Uterus (tissue), 4 donors: ENCODE results near the gene ABCB10. TPM values are rescaled to one million over a fixed set of nuclear protein-coding genes. Genes with fewer than 3 reads are reported as not detected.

Experiments
- DNase-seq, 2 donors: peaks; one replicate each; pipeline ENCODE4 v3.0.0-alpha.2; 2019 to 2020
- H3K27ac ChIP-seq, 2 donors: fragments of 200-600 bp; sonication (generic); 1 replicate in 1 of 2; 2 replicates in 1 of 2; pipeline ENCODE4 v1.5.1; 2016 to 2018
- H3K27me3 ChIP-seq, 2 donors: fragments of 200-600 bp; sonication (generic); one replicate each; pipeline ENCODE4 v1.5.1; 2018 to 2019; ENCODE audit warnings: control low read depth in 1 of 2
- H3K36me3 ChIP-seq, 2 donors: fragments of 200-600 bp; sonication (generic); one replicate each; pipeline ENCODE4 v1.5.1; 2019; ENCODE audit warnings: control low read depth in 1 of 2
- H3K4me1 ChIP-seq, 2 donors: fragments of 200-600 bp; sonication (generic); one replicate each; pipeline ENCODE4 v1.5.1; 2018 to 2019; ENCODE audit warnings: control low read depth in 1 of 2
- H3K4me3 ChIP-seq, 2 donors: fragments of 200-600 bp; sonication (generic); 1 replicate in 1 of 2; 2 replicates in 1 of 2; pipeline ENCODE4 v1.5.1; 2018 to 2019; ENCODE audit warnings: mild to moderate bottlenecking in 1 of 2
- H3K9me3 ChIP-seq, 2 donors: fragments of 200-600 bp; sonication (generic); one replicate each; pipeline ENCODE4 v1.5.1; 2019; ENCODE audit warnings: control low read depth in 1 of 2
- POLR2A ChIP-seq, 2 donors: fragments of 450-650 bp; IDR thresholded peaks; one replicate each; pipeline ENCODE4 v1.6.1; 2016; ENCODE audit warnings: antibody characterized with exemption in 2 of 2, mild to moderate bottlenecking in 1 of 2, moderate library complexity in 1 of 2
- intact Hi-C: fragments of 100-400 bp; cut with DNase I; formaldehyde crosslinking; loops from one replicate; pipeline ENCODE4 v1.15.1; 2023; ENCODE audit warnings: low total_unique reads
- total RNA-seq, 4 donors: library from RNA; depleted of rRNA in 3 of 4; stranded (reverse); fragments of >200 nt in 3 of 4; gene quantifications; one replicate each; pipeline versions ENCODE4 v1.1.0 to v1.2.4, GENCODE V29; 2014 to 2023
- TF ChIP-seq, protein P1 (sequence below), 4 experiments: fragments of 200-600 bp in 2 of 4; fragments of 450-650 bp in 2 of 4; sonication (generic) in 2 of 4; IDR thresholded peaks; one replicate each; pipeline ENCODE4 v1.5.1; 2016 to 2019; ENCODE audit warnings: antibody characterized with exemption in 4 of 4, mild to moderate bottlenecking in 2 of 4, moderate library complexity in 1 of 4
- donor health status: DM: yes; HTN: yes; CAD: no.

Gene ABCB10
- total RNA-seq, 4 donors from 2014 or later = 4.7 to 26.8 (median 15.4) TPM

DNA sequence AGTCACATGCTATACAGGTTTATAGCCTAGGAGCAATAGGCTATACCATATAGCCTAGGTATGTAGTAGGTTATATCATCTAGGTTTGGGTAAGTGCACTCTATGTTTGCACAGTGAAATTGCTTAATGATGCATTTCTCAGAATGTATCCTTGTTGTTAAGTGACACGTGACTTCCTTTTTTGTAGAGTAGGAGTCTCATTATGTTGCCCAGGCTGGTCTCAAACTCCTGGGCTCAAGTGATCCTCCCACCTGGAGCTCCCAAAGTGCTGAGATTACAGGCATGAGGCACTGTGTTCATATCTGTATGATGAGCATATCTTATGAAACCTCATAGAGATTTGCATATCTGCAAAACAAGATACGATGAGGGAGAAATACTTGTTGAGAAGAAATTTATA lies 13.8 kb upstream of the ABCB10 start:
- H3K4me3 ChIP-seq = no peak overlapping the region
- TF ChIP-seq, protein P1, sequence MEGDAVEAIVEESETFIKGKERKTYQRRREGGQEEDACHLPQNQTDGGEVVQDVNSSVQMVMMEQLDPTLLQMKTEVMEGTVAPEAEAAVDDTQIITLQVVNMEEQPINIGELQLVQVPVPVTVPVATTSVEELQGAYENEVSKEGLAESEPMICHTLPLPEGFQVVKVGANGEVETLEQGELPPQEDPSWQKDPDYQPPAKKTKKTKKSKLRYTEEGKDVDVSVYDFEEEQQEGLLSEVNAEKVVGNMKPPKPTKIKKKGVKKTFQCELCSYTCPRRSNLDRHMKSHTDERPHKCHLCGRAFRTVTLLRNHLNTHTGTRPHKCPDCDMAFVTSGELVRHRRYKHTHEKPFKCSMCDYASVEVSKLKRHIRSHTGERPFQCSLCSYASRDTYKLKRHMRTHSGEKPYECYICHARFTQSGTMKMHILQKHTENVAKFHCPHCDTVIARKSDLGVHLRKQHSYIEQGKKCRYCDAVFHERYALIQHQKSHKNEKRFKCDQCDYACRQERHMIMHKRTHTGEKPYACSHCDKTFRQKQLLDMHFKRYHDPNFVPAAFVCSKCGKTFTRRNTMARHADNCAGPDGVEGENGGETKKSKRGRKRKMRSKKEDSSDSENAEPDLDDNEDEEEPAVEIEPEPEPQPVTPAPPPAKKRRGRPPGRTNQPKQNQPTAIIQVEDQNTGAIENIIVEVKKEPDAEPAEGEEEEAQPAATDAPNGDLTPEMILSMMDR (IDR thresholded peaks at IDR 0.05) = no peak
- TF ChIP-seq POLR2A (IDR thresholded peaks at IDR 0.05) = no peak
- no peaks in the 10 kb centered on the region for H3K36me3 ChIP-seq
- DNase-seq = no peak
- no peaks in the 10 kb centered on the region for H3K27me3 ChIP-seq
- H3K4me1 ChIP-seq = no peaks in the 10 kb centered on the region
- intact Hi-C loops = no loop called here
- H3K9me3 ChIP-seq = no peaks in the 10 kb centered on the region
- H3K27ac ChIP-seq = no peak overlapping the region

DNA sequence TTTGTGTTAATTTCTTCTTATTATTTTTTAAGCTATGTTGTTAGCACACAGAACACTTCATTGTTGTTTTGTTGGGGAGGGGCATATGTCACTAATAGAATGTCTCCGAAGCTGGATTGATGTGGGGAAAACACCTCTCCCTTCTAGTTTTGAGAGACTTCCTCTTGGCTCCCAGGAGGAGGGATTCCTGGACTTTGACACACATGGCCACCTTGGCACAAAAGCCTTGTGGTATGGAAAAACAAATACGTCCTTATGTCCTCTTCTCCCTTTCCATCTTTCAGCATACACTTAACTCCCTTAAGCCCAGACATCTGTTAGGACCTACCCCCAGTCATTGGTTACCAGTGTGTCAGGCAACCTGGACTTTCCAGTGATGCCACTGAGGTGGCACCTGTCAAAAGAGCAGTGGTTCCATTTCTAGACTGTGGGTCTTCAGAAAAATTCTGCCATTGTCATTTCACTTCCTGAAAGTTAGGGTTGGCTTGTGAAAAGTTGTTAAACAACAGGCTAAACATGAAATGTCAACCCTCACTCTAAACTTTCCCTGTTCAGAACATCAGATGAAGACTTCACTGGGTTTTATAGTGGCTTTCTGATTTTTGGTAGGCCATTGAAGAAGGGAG lies 12.5 kb upstream of the ABCB10 start:
- DNase-seq = no peak
- intact Hi-C loops = no loop called here
- Histone ChIP-seq H3K36me3 (no peaks in the 10 kb centered on the region), H3K4me1 (no peaks in the 10 kb centered on the region), H3K9me3 (no peaks in the 10 kb centered on the region), H3K27ac (no peak overlapping the region), H3K4me3 (no peak overlapping the region), H3K27me3 (no peaks in the 10 kb centered on the region)
- TF ChIP-seq, protein P1 (IDR thresholded peaks at IDR 0.05) = no peak
- TF ChIP-seq POLR2A (IDR thresholded peaks at IDR 0.05) = no peak

DNA sequence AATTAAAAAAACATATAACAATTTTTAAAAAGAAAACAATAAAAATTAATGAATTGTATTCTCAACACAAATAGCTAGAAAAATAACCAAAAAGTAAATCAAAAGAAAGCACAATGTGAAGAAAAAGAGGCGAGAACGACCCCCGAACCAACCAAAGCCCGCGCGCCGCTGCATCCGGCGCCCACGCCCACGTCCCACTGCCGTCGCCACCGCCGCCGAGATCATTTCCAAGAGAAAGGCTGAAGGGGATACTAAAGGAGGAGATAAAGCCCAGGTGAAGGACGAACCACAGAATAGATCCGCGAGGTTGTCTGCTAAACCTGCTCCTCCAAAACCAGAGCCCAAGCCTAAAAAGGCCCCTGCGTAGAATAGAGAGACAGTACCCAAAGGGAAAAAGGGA lies 11.8 kb upstream of the ABCB10 start:
- H3K4me3 ChIP-seq = no peak overlapping the region
- DNase-seq = no peak
- H3K4me1 ChIP-seq = no peaks in the 10 kb centered on the region
- no peaks in the 10 kb centered on the region for H3K9me3 ChIP-seq
- no peak overlapping the region for H3K27ac ChIP-seq
- intact Hi-C loops = no loop called here
- no peaks in the 10 kb centered on the region for H3K27me3 ChIP-seq
- no peak for TF ChIP-seq POLR2A (IDR thresholded peaks at IDR 0.05)
- TF ChIP-seq, protein P1 (IDR thresholded peaks at IDR 0.05) = no peak
- no peaks in the 10 kb centered on the region for H3K36me3 ChIP-seq

DNA sequence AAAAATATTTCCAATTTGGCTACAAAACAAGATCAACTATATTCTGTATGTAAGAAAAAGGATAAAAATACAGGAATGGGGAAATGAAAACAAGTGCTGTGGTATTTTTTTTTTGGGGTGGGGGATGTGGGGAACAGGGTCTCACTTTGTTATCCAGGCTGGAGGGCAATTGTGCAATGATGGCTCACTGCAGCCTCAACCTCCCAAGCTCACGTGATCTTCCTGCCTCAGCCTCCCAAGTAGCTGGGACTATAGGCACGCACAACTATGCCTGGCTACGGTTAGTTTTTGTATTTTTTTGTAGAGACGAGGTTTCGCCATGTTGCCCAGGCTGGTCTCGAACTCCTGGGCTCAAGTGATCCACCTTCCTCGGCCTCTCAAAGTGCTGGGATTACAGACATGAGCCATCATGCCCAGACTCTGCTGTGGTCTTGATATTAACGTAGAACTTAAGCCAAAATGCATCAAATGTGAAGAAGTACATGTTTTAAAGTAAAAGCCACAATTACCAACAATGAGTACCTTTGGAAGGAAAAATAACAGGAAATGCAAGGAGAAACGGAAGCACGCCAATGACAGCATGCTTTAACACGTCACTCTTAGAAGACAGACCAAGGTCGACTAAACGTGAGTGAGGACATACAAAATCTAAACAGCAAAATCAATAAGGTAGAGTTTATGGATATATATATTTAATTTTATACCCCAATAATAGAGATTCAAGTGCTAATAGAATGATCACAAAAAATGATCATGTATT lies 8.8 kb upstream of the ABCB10 start:
- H3K9me3 ChIP-seq = no peaks in the 10 kb centered on the region
- DNase-seq = no peak
- no peaks in the 10 kb centered on the region for H3K4me1 ChIP-seq
- TF ChIP-seq, protein P1 (IDR thresholded peaks at IDR 0.05) = no peak
- TF ChIP-seq POLR2A (IDR thresholded peaks at IDR 0.05) = no peak
- intact Hi-C loops = no loop called here
- H3K27ac ChIP-seq = no peak overlapping the region
- no peaks in the 10 kb centered on the region for H3K36me3 ChIP-seq
- no peak overlapping the region for H3K4me3 ChIP-seq
- H3K27me3 ChIP-seq = no peaks in the 10 kb centered on the region

DNA sequence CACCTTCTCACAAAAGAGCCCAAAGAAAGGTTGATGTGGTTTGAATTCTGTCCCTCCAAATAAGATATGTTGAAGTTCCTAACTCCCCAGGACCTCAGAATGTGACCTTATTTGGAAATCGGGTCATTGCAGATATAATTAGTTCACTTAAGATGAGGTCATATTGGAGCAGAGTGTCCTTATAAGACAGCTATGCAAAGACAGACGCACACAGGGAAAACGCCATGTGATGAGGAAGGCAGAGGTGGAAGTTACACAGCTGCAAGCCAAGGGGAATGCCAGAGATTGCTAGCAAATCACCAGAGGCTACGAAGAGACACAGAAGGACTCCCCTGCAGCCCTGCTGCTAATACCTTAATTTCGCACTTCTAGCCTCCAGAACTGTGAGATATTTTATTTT lies 5.2 kb upstream of the ABCB10 start:
- H3K4me1 ChIP-seq = no peaks in the 10 kb centered on the region
- H3K27ac ChIP-seq = peak overlapping the region in 1 of 2 donors; percentile 70
- intact Hi-C loops = no loop called here
- H3K9me3 ChIP-seq = no peaks in the 10 kb centered on the region
- DNase-seq = peak; percentile 20 to 34
- H3K4me3 ChIP-seq = peak overlapping the region in 1 of 2 donors; percentile 4
- TF ChIP-seq POLR2A (IDR thresholded peaks at IDR 0.05) = peak in 1 of 2 donors; percentile 19
- TF ChIP-seq, protein P1 (IDR thresholded peaks at IDR 0.05) = no peak
- no peaks in the 10 kb centered on the region for H3K27me3 ChIP-seq
- H3K36me3 ChIP-seq = no peaks in the 10 kb centered on the region
